CD4-positive, alpha-beta T cell treated with Interleukin-17A for 1 hour (primary cell): Measurements from ENCODE around the gene RSU1.
"Not testable (repeated sequence)": the region's sequence is repeated elsewhere in the genome, so short reads cannot be mapped to it uniquely, and the experiment has no call there.

Source experiments
- DNase-seq: peaks from one replicate; pipeline ENCODE4 v3.0.0-alpha.2; 2020

The RSU1 gene

DNA sequence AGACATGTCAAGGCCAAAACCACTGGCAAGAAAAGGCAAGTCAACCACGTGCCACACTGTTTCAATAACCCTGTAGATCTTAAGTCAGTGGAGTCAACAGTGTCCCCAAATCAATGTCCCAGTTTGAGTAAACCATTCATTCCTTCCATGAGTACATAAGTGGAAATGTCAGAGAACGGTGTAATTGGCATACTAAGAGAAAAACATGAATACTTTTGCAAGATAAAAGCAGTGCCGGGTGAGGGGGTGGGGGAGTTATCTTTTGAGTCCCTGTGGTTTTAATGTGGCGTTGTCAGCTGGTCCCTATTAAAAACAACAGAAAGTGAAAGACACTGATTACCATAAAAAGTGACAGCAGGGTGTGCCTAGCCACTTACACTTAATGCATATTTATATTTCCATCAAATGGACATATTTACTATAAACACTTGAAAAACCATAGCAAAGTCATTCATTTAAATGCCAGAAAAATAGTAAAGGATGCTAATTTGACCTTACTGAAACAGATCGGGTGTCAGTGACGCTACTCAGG is 37.8 kb downstream of the RSU1 start:
- peak; percentile 64 for DNase-seq

DNA sequence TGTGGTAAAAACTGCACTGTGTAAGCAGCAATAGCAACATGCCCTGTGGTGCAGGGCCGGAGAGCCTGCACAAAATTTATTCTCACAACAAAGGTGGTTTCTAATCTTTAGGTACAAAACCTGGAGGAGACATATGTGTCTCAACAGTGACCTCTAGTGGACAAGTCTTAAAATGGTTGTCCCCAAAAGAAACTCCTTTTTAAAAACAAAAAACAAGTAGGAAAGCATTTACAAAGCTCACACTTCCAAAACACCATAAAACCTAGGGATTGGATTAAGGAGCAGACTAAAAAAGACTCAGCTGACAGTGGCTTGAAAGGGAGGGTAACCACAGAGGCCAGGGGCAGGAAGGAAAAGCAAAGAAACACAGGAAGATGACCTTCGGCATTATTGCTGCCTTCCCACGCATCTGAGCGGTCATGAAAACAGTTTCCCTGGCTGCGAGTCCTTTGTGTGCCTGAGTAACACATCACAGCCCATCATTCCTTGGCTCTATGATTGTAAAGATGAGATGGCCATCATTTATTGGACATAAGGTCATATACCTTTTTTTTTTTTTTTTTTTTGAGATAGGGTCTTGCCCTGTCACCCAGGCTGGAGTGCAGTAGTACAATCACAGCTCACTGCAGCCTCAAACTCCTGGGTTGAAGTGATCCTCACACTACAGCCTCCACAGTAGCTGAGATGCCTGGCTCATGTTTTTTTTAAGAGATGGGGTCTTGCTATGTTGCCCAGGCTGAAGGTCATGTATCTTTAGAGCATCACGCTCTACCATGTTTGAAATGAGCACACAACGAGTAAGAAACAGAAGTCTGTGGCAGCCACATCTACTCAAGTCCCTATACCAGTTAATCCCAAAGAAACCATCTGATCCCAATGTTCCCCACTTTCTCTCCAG is 39.5 kb downstream of the RSU1 start:
- peak; percentile 72 for DNase-seq

DNA sequence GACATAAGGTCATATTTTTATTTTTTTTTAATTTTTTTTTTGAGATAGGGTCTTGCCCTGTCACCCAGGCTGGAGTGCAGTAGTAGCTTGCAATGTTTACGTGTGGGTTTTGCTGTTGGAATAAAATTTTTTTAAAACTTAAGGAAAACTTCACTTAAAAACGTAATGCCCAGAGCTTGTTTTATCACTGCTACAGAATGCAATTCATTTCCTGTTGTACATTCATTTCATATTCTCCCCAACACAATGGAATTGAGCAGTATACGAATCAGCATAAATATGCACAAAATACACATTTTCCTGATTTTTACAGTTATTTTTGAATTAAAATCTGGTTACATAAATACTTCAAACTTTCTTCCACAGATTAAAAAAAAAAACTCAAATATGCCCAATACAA is 40.3 kb downstream of the RSU1 start:
- DNase-seq, result no peak

DNA sequence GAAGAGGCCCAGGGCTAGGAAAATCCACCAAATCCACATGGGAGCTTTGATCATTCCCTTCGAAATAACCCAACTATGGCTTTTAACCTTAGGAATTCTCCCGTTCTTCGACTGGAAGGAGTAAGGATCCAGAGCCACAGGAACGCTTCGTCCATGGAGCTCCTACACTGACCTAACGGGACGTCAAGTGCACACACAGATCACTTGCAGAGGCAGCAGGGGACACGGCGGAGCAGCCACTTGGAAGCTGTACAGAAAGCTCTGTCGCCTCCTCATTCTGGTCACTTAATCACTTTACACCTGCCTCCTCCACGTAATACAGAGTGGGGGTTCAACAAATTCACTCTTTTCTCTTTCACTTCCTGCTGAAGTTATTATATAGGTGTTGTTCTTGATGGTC is 43.9 kb downstream of the RSU1 start:
- no peak for DNase-seq

DNA sequence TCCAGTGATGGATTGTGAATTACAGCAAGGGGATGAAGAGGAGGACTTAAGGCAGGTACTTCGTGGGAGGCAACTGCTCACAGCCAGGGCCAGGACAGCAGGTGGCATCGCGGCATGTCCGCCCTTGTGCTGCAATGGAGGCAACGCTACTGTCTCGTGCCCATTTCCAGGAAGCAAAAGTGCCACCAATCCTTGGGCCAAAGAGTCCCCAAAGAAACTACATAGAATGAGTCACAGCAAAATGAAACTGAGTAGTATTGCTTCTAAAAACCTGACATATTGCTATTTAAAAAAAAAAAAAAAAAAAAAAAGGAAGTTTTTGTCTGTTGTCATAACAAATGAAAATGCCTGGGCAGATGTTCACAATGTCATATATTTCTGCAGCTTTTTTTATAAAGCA is 46.6 kb downstream of the RSU1 start:
- DNase-seq, result no peak

DNA sequence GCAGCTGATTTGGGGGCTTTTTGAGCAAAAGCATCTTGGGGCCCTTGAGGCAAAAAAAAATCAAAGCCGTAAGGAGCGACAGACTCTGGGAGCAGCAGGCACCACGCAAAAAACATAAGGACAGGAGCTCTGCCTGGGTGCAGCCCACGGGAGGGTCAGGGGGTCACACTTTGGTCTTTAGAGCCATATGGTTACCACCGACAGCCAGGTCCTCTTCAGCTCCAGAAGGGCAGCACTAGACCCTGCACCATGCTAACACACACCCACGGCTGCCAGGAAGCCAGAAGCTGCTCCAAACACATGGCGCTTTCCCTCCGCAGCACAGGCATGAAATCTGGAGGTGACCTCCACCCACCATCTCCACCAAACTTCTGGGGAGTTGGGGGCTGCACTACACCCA is 47.1 kb downstream of the RSU1 start:
- DNase-seq, result no peak

DNA sequence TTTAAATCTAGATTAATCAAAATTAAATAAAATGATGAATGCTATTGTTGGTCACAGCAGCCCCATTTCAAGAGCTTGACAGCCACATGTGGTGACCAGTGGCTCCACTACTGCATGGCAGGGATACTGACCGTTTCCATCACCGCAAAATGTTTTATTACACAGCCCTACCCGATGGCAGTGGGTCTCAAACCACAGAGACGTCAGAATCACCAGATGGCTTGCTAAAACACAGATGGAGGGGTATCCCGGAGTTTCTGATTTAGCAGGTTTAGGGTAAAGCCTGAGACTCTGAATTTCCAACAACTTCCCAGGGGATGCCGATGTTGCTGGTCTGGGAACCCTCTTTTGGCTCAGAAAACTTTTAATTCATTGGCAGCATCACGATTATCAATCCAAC is 47.9 kb downstream of the RSU1 start:
- no peak for DNase-seq

DNA sequence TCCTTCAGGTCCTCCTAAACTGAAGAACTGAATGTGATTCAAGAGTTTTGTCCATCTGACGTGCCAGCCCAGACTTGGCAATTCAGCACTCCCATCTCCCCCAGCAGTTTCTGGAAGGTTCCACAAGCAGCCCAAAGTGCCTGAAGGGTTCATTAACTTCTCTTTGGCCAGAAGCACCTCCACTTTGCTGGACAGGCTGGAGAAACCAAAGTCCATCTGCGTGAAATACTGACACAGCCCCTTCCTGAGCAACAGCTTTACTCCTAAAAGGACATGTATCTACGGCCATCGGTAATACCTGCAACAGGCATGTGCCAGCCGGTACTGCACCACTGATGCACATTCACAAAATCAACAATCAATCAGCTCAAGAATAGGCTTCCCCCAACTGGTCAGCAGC is 48.5 kb downstream of the RSU1 start:
- no peak for DNase-seq

DNA sequence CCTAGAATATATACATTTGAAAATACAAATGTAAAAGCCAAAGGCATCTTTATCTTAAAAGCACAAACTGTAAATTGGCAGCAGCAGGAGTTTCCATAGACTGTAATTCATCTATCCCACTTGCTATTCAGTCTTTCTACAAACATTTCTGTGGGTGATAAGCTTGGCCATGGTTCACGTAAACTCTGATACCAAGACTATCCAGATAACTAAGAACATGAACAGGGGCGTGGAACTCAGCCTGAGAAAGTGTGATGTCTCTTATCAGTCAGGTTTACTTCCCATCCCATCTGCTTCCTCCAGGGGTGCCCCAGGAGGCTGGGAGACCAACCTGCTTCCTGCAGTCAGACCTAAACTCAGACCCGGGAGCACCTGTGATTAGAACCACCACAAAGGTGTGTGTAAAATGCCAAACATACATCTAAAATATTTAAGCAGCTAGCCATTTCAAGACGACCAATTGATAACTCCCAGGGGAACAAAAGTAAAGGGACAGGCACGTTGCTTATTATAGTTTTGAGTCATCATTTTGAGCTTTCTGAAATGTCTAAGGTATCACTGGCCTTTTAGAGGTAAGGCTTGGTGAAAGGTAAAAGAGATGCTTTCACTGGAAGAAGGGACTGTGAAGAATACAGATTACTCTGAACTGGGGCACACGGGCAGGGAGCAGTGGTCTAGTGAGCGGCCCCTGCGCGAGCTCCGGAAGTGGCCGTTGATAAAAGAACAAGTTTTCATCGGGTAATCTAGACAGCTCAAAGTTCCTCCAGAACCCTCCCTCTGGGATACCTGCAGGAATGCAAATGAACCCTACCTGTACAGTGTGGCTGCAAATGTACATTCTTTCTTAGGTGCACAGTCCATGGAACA is 51.5 kb downstream of the RSU1 start:
- no peak for DNase-seq

DNA sequence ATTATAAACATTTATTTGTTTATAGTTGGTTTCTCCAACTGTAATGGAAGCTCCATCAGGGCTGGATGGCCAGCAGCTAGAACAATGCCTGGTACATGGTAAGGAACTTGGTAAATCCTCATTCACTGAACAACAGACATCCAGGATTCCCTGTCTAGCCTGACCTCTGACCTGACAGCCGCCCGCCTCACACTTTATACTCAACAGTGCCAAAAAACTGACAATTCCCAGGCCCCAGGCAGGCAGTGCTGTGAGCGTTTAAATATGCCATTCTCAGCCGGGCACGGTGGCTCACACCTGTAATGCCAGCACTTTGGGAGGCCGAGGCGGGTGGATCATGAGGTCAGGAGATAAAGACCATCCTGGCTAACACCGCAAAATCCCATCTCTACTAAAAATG is 55.9 kb downstream of the RSU1 start:
- no peak for DNase-seq

DNA sequence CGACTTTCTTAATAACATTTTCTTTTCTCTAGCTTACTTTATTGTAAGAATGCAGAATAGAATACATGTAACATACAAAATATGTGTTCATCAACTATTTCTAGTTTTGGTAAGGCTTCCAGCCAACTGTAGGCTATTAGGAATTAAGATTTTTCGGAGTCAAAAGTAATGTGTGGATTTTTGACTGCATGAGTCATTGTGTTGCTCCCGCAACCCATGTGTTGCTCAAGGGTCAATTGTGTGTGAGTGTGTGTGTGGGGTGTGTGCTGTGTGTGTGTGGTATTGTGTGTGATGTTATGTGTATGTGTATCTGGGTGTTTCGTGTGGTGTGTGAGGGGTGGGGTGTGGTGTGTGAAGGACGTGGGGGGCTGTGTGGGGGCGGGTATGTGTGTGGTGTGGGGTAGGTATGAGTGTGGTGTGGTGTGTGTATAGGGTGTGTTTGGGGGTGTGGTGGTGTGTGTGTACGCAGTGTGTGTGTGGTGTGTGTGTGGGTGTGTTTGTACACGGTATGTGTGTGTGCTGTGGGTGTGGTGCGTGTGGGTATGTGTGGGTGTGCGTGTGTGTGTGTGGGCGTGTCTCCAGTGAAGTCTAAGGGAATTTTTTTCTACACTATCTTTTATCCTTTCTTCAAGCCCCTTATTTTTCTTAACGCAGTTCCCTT is 60.5 kb downstream of the RSU1 start:
- no peak for DNase-seq

DNA sequence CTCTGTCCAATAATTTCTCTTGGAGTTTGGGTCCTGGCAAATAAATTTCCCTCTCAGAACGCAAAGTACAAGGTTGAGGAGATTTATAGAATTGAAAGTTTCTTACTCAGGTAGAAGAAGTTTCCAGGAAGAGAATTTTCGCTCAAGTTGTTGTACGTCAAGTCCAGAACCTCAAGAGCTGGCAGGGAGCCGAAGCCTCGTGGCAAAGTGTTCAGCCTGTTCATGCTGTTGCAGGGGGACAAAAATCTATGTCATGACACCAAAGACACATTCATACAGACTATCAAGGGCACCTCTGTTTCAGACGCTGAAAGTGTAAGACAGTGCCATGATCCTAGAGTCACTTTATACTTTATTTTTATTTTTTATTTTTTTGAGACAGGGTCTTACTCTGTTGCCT is 62.5 kb downstream of the RSU1 start:
- DNase-seq, result no peak

DNA sequence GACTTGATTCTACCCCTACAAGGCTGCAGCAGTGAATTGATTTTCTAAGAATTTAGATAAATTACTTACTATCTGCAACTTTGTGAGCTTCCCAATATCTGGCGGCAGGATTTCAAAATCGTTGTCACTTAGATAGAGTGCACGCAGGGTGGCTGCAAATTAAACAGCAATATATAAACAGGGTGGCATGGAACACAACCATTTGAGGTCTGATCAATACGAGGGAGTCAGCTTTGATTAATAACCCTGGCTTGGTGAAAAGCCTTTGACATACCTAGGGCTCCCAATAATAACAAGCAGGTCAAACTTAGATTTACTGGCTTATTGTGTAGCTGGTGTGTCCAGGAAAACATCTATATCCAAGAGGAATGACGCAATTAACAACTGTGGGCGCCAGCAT is 64.4 kb downstream of the RSU1 start:
- DNase-seq, result not testable (repeated sequence)

DNA sequence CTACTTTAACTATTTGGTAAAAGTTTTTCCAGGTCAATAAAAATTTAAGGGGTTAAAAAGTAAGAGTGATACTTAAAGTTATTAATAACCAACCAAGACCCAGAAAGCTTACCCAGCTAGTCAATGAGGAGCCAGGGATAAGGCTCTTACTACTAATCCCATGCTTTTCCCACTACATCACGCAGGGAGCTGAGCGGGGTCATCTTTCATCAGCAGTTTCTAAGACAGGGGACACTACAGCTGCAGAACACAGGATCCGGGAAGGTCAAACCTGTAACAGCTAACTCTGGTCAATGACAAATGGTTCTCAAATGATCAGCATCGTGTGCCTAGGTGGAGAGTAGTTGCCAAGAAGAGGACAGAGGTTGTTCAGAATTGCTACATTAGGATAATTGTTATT is 65.1 kb downstream of the RSU1 start:
- DNase-seq, result no peak

DNA sequence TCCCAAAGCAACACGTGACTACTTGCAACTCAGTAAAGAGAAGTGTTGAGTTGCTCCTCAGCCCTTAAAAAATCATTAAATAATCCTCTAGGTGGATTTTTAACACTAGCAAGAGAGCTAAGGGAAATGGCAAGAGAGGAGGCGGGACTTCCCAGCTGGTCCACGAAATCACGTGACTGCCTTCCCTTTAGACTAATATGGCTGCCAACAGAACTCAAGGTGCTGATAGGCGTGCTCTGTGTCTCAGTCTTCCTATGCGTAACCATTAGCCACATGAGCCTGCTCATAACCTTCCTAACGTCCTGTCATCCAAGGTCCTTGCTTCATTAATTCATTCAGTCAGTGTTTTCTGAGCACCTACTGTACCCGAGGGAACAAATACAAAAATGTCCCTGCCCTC is 66.0 kb downstream of the RSU1 start:
- no peak for DNase-seq

DNA sequence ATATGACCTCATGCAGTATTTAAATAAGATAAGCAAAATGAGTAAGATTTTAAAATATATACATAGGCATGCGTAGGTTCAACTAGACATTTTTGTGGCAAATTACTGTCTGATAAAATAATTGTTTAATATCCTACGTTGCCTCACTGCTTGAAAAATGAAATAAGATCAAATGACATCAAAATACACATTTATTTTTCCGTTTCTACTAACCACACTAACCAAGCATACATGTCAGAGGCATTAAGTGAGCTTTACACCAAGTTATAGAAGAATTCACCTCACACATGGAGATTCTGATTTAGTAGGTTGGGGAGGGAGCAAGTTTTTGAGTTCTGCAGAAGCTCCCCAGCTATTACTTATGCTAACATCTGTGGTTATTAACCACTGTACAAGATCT is 66.8 kb downstream of the RSU1 start:
- no peak for DNase-seq

DNA sequence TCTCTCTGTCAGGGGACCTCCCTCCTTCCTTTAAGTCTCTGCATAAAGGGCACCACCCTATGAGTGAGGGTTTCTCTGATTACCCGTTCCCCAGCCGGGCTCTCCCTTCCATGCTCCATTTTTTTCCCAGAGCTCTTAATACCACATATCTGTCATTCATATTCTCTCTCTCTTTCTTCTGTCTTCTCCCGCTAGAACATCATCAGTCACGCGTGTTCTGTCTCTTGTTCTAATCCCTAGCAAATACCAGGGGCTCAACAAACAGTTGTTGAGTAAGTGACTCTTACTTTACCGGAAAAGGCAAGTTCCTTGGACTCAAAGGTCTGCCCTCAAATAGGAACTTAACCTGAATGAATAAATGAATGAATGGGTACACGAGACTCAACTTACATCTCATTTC is 68.5 kb downstream of the RSU1 start:
- DNase-seq, result no peak

DNA sequence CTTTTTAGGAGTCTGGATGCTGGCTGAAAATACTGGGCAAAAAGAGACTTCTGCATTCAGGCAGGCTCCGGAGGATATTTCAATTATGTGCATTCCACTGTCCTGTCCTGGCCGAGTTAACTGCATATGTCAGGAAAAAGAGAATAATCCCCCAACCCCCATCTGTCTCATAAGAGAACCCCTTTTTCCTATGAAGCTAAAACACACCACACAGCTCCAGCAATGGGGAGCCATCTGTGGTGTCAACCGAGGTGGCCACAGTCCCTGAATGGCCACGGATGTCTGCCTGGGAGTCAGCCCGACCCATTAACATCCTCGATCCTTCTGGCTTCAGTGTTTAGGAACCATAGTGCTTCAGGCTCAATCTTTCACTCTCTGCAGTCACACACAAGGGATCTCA is 70.4 kb downstream of the RSU1 start:
- DNase-seq, result no peak

DNA sequence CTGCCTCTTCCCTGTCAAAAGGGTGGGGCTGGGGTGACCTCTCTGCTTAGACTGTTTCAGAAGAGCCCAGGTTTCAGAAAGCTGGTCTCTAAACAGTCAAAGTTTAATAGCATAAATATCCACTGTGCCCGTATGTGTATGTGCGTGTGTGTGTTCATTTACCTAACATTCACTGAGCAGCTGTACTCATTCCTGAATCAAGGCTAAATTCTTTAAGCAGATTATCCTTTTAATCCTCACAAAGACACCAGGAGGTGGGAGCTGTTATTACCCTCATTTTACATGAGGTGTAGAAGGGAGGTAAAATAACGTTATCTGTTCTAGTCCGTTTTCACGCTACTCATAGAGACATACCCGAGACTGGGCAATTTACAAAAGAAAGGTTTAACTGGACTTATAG is 72.2 kb downstream of the RSU1 start:
- no peak for DNase-seq

DNA sequence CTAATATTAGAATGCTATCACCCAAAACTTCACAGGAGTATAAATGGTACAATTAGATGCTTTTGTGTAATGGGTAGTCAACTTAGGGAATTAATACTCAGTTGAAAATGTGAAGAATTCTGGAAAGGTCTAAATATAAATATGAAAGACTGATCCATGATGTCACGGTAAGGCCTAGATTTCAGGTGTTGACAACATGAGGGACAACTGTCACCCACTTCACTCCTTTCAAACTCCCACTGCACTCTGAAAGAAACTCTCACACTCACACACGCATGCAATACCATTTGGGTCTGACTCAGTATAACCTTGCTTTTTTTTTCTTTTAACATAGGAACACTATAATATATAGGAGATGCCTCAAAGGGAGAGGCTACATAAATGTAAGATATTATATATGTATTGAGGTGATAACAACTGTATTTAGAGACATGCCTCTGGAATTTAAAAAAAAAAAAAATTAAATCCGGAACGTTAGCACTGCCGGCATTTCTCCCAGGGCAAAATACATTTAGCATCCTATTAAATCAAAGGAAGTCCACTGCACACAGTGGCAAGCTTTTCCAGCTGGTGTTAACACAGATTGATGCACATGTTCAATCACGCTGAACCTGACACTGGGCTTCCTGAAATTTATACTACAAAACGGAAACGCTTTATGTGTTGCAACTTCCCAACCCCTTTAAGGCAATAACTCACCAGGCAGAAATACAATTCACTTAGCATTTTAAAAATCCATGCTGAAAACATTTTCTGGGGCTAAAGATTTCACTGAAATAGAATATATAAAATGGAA is 74.9 kb downstream of the RSU1 start:
- no peak for DNase-seq

DNA sequence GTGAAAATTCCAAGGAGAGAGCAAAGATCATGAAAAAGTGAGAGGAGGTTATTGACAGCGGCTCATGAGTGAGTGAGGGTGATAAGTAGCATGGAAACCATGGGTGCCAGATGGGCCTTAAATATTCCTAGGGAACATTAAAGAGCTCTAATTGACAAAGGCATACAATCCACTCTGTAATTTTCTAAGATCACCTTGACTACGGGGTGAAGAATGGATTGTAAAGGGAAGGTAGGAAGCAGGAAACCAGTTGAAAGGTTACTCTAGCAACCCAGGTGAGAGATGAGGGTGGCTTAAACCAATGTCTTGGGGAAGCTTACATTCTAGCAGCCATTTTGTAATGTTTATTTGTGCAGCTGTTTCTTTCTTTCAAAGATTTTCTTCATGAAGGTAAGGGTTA is 75.7 kb downstream of the RSU1 start:
- no peak for DNase-seq

DNA sequence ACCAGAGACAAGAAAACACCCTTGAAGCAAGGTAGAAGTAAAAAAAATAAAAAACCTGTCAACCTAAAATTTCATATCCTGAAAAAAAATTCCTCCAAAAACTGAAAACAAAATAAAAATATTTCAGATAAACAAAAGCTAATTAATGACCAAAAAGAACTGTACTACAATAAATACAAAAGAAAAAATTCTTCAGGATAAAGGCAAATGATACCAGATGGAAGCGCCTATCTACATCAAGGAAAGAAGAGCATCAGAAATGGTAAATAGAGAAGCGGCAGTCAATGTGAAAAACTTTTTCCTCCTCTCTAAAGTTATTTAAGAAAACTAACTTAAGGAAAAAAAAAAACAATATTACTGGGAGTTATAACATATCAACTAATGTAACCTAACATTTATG is 79.8 kb downstream of the RSU1 start:
- DNase-seq, result no peak

DNA sequence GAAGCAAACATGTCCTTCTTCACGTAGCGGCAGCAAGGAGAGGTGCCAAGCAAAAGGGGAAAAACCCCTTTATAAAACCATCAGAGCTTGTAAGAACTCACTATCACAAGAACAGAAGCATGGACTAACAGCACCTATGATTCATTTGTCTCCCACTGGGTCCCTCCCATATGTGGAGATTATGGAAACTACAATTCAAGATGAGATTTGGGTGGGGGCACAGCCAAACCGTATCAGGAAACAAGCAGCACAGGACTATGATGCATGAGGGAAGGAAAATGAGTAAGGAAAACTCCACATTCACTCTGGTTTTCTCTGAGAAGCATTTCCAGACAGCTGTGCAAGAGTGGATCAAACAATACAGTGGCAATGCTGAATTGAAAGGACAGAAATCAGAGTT is 81.6 kb downstream of the RSU1 start:
- DNase-seq, result no peak
